ENCODE measurements around the gene TARDBP.
"Not testable (repeated sequence)": the region's sequence is repeated elsewhere in the genome, so short reads cannot be mapped to it uniquely, and the experiment has no call there.

Gene TARDBP

GRCh38 chr1:10992864-10993263, 19.6 kb upstream of the TARDBP start:
- DNase-seq (ENCODE audit: low read depth) = no peak

DNA sequence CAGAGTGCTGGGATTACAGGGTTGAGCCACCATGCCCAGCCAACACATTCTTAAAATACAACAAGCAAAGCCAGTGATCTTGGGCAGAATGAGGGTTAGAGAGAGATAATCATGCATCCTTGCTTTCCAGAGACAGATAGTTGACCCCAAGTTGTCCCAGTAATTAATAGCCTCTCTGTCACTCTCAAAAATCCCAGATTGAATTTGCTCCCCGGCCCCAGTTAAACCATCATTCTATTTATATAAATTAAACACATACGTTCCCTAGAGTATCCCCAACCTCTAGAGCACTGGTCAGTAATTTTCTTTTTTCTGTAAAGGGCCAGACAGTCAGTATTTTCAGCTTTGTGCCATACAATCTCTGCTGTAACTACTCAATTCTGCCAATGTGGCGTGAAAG, 16.4 kb upstream of the TARDBP start:
- no peak for DNase-seq (ENCODE audit: low read depth)

GRCh38 chr1:11000526-11000925, 11.9 kb upstream of the TARDBP start:
- no peak for DNase-seq (ENCODE audit: low read depth)

GRCh38 chr1:11013160-11013531, 692 bp downstream of the TARDBP start:
- DNase-seq (ENCODE audit: low read depth) = no peak

GRCh38 chr1:11019358-11019757, 6.9 kb downstream of the TARDBP start:
- not testable (repeated sequence) for DNase-seq (ENCODE audit: low read depth)

- DNase-seq (ENCODE audit: low read depth) = no peak
These were observed 7.5 kb downstream of the TARDBP start for GRCh38 chr1:11019971-11020370.

GRCh38 chr1:11023201-11023600, 10.7 kb downstream of the TARDBP start:
- no peak for DNase-seq (ENCODE audit: low read depth)

DNA sequence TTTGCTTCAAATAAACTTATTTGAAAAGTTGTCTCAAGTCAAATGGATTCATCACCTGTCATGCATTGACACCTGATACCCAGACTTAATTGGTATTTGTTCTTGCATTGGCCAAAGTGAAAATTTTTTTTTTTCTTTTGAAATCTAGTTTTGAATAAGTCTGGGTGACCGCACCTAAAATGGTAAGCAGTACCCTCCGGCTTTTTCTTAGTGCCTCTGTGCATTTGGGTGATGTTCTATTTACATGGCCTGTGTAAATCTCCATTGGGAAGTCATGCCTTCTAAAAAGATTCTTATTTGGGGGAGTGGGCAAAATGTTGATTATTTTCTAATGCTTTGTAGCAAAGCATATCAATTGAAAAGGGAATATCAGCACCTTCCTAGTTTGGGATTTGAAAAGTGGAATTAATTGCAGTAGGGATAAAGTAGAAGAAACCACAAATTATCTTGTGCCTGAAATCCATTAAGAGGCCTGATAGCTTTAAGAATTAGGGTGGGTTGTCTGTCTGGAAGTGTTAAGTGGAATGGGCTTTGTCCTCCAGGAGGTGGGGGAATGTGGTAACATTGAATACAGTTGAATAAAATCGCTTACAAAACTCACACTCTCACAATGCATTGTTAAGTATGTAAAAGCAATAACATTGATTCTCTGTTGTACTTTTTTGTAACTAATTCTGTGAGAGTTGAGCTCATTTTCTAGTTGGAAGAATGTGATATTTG, 11.9 kb downstream of the TARDBP start:
- DNase-seq (ENCODE audit: low read depth) = no peak

DNA sequence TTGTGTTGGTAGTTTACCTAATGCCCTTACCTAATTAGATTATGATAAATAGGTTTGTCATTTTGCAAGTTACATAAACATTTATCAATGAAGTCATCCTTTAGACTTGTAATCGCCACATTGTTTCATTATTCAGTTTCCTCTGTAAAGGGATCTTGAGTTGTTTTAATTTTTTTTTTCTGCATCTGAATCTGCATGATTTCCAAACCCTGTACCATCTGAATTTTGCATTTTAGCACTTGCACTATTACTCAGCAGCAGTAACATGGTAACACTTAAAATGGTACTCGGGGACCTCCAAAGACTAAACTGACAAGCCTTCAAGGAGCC, 12.4 kb downstream of the TARDBP start:
- no peak for DNase-seq (ENCODE audit: low read depth)

DNA sequence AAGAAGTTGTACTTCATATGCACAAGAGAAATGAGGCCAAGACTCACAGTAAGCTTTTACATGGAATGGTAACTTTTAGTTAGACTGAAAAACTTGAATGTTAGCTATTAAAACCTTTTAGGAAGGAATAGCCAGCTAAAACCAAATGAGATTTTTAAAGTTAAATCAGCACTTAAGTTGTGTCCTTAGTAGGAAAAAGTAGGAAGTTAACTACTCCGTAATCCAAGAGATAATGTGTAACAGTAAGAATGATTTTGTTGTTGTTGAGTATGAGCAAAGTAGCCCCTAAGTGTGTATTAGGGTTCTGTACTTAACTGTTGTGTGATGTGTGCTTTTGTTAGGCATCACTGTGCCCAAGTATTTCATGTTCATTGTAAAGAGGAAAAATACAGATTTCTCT, 13.2 kb downstream of the TARDBP start:
- DNase-seq (ENCODE audit: low read depth) = no peak

DNA sequence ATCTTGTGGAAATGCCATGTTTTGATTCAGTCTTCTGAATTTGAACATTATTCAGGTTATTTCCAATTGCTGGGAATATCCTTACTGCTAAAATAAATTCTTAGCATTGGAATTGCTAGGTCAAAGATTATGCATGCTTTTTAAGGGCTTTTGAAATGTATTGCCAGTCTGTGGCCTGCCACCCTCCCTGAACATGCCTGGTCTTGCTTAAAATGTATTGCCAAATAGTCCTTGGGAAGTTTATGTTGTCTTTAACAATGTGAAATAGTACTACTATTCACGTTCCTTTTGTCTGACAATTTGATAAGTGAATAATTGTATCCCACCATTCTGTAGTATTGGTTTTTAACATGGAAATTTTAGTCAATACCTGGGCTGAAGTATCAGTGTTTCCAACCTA, 13.6 kb downstream of the TARDBP start:
- no peak for DNase-seq (ENCODE audit: low read depth)

DNA sequence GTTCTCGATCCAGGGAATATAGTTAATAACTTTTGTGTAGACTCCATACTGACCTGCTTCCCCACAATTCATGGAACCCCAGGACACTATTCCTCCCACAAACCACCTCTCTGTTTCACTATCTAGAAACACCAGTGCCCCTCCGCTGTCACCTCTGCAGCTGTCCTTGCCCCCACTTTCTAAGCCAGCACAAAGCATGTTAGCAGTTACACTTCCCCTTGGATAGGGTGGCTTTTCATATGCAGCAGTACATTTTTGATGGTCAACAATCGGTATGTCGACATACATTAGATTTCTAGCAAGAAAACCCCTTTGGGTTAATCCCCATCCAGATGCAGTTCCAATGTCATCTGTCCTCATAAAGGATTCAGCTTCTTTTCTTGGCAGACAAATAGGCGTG, 14.4 kb downstream of the TARDBP start:
- DNase-seq (ENCODE audit: low read depth) = no peak

DNA sequence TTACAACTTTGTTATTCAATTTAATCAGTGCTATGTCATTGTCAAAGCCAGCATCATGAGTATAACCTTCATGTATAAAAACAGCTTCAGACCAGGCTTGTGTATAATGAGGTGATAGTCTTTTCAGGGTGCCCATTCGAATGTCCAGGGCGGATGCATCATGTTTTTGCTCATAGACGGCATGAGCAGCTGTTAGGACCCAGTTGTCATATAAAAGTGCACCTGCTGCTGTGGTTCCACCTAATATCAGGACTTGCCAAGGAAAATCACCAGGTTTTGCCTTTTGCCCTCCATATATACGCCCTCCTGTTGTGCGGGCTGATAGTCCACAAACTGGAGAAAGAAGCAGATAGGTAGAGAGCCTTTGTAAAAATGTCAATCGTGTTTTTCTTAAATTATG, 14.9 kb downstream of the TARDBP start:
- no peak for DNase-seq (ENCODE audit: low read depth)

- DNase-seq (ENCODE audit: low read depth) = no peak
These were observed 15.6 kb downstream of the TARDBP start for GRCh38 chr1:11028018-11028417.

DNA sequence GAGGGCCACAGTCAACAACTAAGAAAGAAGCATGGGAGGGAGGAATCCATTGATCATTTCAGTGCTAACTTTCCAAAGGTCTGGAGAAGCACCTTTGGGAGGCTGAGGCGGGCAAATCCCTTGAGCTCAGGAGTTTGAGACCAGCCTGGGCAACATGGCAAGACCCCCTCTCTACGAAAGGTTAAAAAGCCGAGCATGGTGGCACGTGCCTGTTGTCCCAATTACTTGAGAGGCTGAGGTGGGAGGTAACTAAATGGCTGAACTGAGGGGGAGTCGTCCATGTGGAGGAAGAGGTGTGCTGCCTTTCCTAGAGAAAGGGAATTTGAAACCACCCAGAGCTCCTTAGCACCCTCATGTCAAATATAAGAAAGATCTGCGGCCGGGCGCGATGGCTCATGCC, 18.4 kb downstream of the TARDBP start:
- no peak for DNase-seq (ENCODE audit: low read depth)

- DNase-seq (ENCODE audit: low read depth) = no peak
These were observed 19.3 kb downstream of the TARDBP start for GRCh38 chr1:11031624-11032262.

DNA sequence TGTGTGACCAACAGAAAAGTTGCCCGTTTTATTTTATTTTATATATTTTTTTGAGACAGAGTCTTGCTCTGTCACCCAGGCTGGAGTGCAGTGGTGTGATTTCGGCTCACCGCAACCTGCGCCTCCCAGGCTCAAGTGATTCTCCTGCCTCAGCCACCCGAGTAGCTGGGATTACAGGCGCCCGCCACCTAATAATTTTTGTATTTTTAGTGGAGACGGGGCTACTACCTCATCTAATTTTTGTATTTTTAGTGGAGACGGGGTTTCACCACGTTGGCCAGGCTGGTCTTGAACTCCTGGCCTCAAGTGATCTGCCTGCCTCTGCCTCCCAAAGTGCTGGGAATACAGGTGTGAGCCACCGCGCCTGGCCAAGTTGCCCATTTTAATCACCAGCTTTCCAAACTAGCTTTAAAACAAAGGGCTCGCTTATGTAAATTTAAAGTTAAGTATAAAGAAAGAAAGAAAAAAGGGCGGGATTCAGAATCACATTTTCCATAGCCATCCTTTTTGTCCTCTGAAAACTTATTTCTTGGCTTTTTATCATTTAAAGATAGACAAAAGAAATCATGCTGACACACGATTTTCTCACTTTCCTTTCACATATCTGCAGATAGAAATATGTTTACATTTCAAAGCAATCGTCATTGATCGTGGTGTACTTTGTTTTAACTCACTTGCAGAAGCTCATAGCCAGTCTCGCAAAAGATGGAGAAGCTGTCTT, 24.7 kb downstream of the TARDBP start:
- not testable (repeated sequence) for DNase-seq (ENCODE audit: low read depth)

DNA sequence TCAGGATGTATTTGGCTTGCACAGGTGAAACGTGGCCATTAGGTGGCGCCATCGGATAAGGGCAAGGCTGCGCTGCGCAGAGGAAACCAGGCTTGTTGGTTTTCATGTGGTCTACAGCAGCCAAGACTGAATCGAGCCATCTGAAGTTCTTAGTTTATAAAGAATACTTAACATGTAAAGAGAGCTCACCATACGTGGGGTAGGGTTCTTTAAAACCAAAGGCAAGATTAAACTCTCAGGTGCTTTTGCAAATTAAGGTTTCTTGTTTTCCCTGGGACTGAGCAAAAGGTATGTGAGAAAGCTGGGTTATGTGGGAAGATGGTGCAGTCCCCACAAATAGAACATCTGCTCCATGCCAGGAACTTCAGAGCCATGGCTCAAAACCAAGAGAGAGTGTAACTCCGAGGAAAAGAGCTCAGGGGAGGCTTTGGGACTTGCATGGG, 25.3 kb downstream of the TARDBP start:
- DNase-seq (ENCODE audit: low read depth) = peak; percentile 88

DNA sequence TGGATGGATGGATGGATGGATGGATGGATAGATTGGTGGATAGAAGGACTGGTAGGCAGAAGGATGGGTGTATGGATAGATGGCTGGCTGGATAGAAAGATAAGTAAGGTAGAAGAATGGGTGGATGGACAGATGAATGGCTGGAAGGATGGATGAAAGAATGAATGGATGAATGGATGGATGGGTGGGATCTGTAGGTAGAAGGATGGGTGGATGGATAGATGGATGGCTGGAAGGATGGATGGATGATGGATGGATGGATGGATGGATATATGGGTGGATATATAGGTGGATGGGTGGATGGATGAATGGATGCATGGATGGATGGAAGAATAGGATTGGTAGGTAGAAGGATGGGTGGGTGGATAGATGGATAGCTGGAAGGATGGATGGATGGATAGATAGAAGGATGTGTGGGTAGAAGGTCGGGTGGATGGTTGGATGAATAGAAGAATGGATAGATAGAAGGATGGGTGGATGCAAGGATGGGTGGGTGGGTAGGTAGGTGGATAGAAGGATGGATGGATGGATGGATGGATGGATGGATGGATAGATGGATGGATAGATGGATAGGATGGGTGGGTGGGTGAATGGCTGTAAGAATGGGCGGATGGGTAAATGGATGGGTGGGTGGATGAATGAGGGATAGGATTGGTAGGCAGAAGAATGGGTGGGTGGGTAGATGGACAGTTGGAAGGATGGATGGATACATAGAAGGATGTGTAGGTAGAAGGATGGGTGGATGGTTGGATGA, 27.1 kb downstream of the TARDBP start:
- no peak for DNase-seq (ENCODE audit: low read depth)

DNA sequence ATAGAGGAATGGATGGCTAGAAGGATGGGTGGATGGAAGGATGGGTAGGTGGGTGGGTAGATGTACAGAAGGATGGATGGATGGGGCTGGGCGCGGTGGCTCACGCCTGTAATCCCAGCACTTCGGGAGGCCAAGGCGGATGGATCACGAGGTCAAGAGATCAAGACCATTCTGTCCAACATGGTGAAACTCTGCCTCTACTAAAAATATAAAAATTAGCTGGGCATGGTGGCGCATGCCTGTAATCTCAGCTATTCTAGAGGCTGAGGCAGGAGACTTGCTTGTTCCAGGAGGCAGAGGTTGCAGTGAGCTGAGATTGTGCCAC, 27.6 kb downstream of the TARDBP start:
- not testable (repeated sequence) for DNase-seq (ENCODE audit: low read depth)

DNA sequence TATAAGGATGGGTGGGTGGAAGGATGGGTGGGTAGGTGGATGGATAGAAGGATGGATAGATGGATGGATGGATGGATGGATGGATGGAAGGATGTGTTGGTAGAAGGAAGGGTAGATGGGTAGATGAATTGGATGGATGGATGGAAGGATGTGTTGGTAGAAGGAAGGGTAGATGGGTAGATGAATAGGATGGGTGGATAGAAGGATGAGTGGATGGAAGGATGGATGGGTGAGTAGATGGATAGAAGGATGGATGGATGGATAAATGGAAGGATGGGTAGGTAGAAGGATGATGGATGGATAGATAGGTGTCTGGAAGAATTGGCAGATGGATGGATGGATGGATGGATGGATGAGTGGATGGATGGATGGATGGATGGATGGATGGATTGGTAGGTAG, 28.6 kb downstream of the TARDBP start:
- DNase-seq (ENCODE audit: low read depth) = no peak

DNA sequence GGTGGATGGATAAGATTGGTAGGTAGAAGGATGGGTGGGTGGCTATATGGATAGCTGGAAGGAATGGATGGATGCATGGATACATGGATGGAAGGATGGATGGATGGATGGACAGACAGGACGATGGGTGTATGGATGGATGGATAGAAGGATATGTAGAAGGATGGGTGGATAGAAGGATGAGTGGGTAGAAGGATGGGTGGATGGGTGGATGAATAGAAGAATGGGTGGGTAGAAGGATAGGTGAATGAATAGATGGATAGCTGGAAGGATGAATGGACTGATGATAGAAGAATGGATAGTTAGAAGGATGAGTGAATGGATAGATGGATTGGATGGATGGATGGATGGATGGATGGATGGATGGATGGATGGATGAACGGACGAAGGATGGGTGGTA, 29.6 kb downstream of the TARDBP start:
- no peak for DNase-seq (ENCODE audit: low read depth)

Data from stimulated activated CD8-positive, alpha-beta memory T cell treated with anti-CD3 and anti-CD28 coated beads, Interleukin-12 subunit alpha, Interleukin-12 subunit beta, amount 100 ng/mL, for 1 hour (primary cell).